ENCODE results near the gene C16orf90.

GRCh38 chr16:3529175-3529574, 33.9 kb upstream of the C16orf90 start:
- TF ChIP-seq, protein P1, sequence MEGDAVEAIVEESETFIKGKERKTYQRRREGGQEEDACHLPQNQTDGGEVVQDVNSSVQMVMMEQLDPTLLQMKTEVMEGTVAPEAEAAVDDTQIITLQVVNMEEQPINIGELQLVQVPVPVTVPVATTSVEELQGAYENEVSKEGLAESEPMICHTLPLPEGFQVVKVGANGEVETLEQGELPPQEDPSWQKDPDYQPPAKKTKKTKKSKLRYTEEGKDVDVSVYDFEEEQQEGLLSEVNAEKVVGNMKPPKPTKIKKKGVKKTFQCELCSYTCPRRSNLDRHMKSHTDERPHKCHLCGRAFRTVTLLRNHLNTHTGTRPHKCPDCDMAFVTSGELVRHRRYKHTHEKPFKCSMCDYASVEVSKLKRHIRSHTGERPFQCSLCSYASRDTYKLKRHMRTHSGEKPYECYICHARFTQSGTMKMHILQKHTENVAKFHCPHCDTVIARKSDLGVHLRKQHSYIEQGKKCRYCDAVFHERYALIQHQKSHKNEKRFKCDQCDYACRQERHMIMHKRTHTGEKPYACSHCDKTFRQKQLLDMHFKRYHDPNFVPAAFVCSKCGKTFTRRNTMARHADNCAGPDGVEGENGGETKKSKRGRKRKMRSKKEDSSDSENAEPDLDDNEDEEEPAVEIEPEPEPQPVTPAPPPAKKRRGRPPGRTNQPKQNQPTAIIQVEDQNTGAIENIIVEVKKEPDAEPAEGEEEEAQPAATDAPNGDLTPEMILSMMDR (conservative IDR thresholded peaks at IDR 0.05; ENCODE audit: low read depth, low read length) = no peak
- no peak for TF ChIP-seq EZH2 (IDR thresholded peaks at IDR 0.05; ENCODE audit: borderline replicate concordance, low read depth, low read length, poor library complexity, severe bottlenecking)
